H1 (cell line): ENCODE results near the gene LDLRAD1. TPM values are rescaled to one million over a fixed set of nuclear protein-coding genes. Genes with fewer than 3 reads are reported as not detected.

Experiments
- CTCF ChIA-PET: fragments of 300-600 bp; sonication (Branson Sonifier 250); formaldehyde crosslinking; loops from one replicate; lab custom pipeline; 2021; ENCODE audit not compliant: partially characterized antibody; lab: Charles Lee
- POLR2A ChIA-PET: fragments of 300-600 bp; sonication (Branson Sonifier 250); formaldehyde crosslinking; loops from one replicate; lab custom pipeline; 2021; ENCODE audit warnings: inconsistent platforms; ENCODE audit not compliant: partially characterized antibody; lab: Charles Lee
- DNase-seq, 2 experiments: peaks; one replicate each; pipeline versions ENCODE4 v3.0.0 to v3.0.0-alpha.2; 2010 to 2022; ENCODE audit warnings: low spot score in 2 of 2, low read depth in 1 of 2, mixed read lengths in 1 of 2
- FAIRE-seq: peaks from 2 replicates; lab custom pipeline; 2011; peaks lifted over from hg19 to GRCh38; lab: Jason Lieb, UNC
- H2AFZ ChIP-seq: 2 replicates; pipeline ENCODE4 v1.8.1; 2012; ENCODE audit warnings: low read length, inconsistent platforms
- H2AK5ac ChIP-seq: 2 replicates; pipeline ENCODE4 v1.6.1; 2013; ENCODE audit warnings: low read depth, low read length
- H2BK120ac ChIP-seq: replicated peaks from 2 replicates; pipeline ENCODE3; 2013; ENCODE audit warnings: low read depth, low read length, inconsistent platforms
- H2BK12ac ChIP-seq: 2 replicates; pipeline ENCODE4 v1.6.1; 2013; ENCODE audit warnings: low read depth, low read length
- H2BK15ac ChIP-seq: 2 replicates; pipeline ENCODE4 v1.6.1; 2013; ENCODE audit warnings: low read length
- H2BK20ac ChIP-seq: 2 replicates; pipeline ENCODE4 v1.6.1; 2013; ENCODE audit warnings: low read length
- H2BK5ac ChIP-seq: 2 replicates; pipeline ENCODE4 v1.6.1; 2013; ENCODE audit warnings: low read depth, low read length
- H3K14ac ChIP-seq: 2 replicates; pipeline ENCODE4 v1.6.1; 2013; ENCODE audit warnings: inconsistent platforms; ENCODE audit not compliant: insufficient read length
- H3K18ac ChIP-seq: 2 replicates; pipeline ENCODE4 v1.6.1; 2013; ENCODE audit warnings: low read length; ENCODE audit errors: extremely low read depth
- H3K23ac ChIP-seq: 2 replicates; pipeline ENCODE4 v1.6.1; 2013; ENCODE audit warnings: inconsistent platforms; ENCODE audit not compliant: insufficient read length
- H3K23me2 ChIP-seq: 2 replicates; pipeline ENCODE4 v1.6.1; 2013; ENCODE audit warnings: low read depth, low read length
- H3K27ac ChIP-seq: 2 replicates; pipeline ENCODE4 v1.6.1; 2011; ENCODE audit warnings: low read depth, low read length, inconsistent platforms
- H3K27me3 ChIP-seq, 4 experiments: replicated peaks in 1 of 4; 1 replicate in 1 of 4; 2 replicates in 3 of 4; pipeline versions ENCODE4 v1.6.1 to v1.8.1; 2011 to 2013; ENCODE audit warnings: low read length in 3 of 4, mild to moderate bottlenecking in 3 of 4, inconsistent platforms in 2 of 4, mixed read lengths in 2 of 4, moderate library complexity in 1 of 4; ENCODE audit not compliant: control insufficient read depth in 3 of 4, insufficient read depth in 3 of 4; ENCODE audit errors: extremely low read depth in 1 of 4
- H3K36me3 ChIP-seq, 4 experiments: 2 replicates each; pipeline versions ENCODE4 v1.6.1 to v1.8.1; 2011 to 2013; ENCODE audit warnings: mild to moderate bottlenecking in 4 of 4, low read length in 3 of 4, moderate library complexity in 2 of 4, control low read depth in 1 of 4, inconsistent platforms in 1 of 4; ENCODE audit not compliant: insufficient read depth in 4 of 4, control insufficient read depth in 2 of 4
- H3K4ac ChIP-seq: replicated peaks from 2 replicates; pipeline ENCODE3; 2013; ENCODE audit warnings: low read length, low read depth, mixed read lengths, inconsistent platforms; ENCODE audit not compliant: insufficient read length
- H3K4me1 ChIP-seq, 4 experiments: replicated peaks in 1 of 4; 1 replicate in 1 of 4; 2 replicates in 3 of 4; pipeline versions ENCODE4 v1.6.1 to v1.8.1; 2011 to 2013; ENCODE audit warnings: low read length in 3 of 4, inconsistent platforms in 2 of 4, mixed read lengths in 1 of 4; ENCODE audit not compliant: insufficient read depth in 4 of 4, control insufficient read depth in 3 of 4
- H3K4me2 ChIP-seq, 2 experiments: 2 replicates each; pipeline versions ENCODE4 v1.6.1 to v1.8.1; 2011 to 2013; ENCODE audit warnings: low read depth in 2 of 2, low read length in 2 of 2, control low read depth in 1 of 2, inconsistent platforms in 1 of 2, mild to moderate bottlenecking in 1 of 2; ENCODE audit not compliant: insufficient read depth in 1 of 2
- H3K4me3 ChIP-seq, 4 experiments: fragments of 200-600, 300-600 bp in 1 of 4; sonication (generic), shearing (Covaris generic), sonication (Bioruptor Twin) in 1 of 4; 2 replicates each; pipeline versions ENCODE4 v1.5.1 to v1.8.1; 2011 to 2016; ENCODE audit warnings: low read length in 4 of 4, low read depth in 3 of 4, control low read depth in 2 of 4, inconsistent platforms in 2 of 4, mild to moderate bottlenecking in 2 of 4, mixed read lengths in 1 of 4, moderate library complexity in 1 of 4; ENCODE audit not compliant: insufficient read depth in 2 of 4; ENCODE audit errors: extremely low read depth in 1 of 4
- H3K56ac ChIP-seq: replicated peaks from 2 replicates; pipeline ENCODE3; 2013; ENCODE audit warnings: low read depth, mild to moderate bottlenecking, mixed read lengths, low read length, inconsistent platforms; ENCODE audit not compliant: insufficient read length
- H3K79me1 ChIP-seq: 2 replicates; pipeline ENCODE4 v1.6.1; 2013; ENCODE audit warnings: low read depth, low read length, control low read depth
- H3K79me2 ChIP-seq, 2 experiments: 2 replicates each; pipeline versions ENCODE4 v1.6.1 to v1.8.1; 2012 to 2013; ENCODE audit warnings: low read length in 2 of 2, mild to moderate bottlenecking in 2 of 2, inconsistent platforms in 1 of 2; ENCODE audit not compliant: insufficient read depth in 2 of 2, control insufficient read depth in 1 of 2
- H3K9ac ChIP-seq, 4 experiments: replicated peaks in 1 of 4; 1 replicate in 1 of 4; 2 replicates in 3 of 4; pipeline versions ENCODE4 v1.6.1 to v1.8.1; 2011 to 2013; ENCODE audit warnings: low read depth in 3 of 4, low read length in 3 of 4, control low read depth in 2 of 4, mild to moderate bottlenecking in 2 of 4, moderate library complexity in 2 of 4, inconsistent platforms in 1 of 4; ENCODE audit errors: extremely low read depth in 1 of 4
- H3K9me3 ChIP-seq, 2 experiments: 2 replicates each; pipeline versions ENCODE4 v1.6.1 to v1.8.1; 2012 to 2013; ENCODE audit warnings: mild to moderate bottlenecking in 2 of 2, moderate library complexity in 2 of 2, control low read depth in 1 of 2, inconsistent platforms in 1 of 2, low read depth in 1 of 2, low read length in 1 of 2, mixed read lengths in 1 of 2; ENCODE audit not compliant: insufficient read depth in 2 of 2
- H4K20me1 ChIP-seq, 2 experiments: replicated peaks in 1 of 2; 2 replicates each; pipeline versions ENCODE3 to v1.8.1; 2011 to 2013; ENCODE audit warnings: inconsistent platforms in 2 of 2, low read length in 2 of 2, mild to moderate bottlenecking in 1 of 2; ENCODE audit not compliant: insufficient read depth in 2 of 2, control insufficient read depth in 1 of 2
- H4K5ac ChIP-seq: 2 replicates; pipeline ENCODE4 v1.6.1; 2013; ENCODE audit warnings: low read length, low read depth, mixed read lengths, inconsistent platforms; ENCODE audit not compliant: insufficient read length
- H4K8ac ChIP-seq: 2 replicates; pipeline ENCODE4 v1.8.0; 2013; ENCODE audit warnings: mild to moderate bottlenecking, moderate library complexity, low read length, inconsistent platforms; ENCODE audit not compliant: insufficient read depth; ENCODE audit errors: extremely low read depth
- H4K91ac ChIP-seq: replicated peaks from 2 replicates; pipeline ENCODE3; 2013; ENCODE audit warnings: low read length, mixed read lengths, inconsistent platforms; ENCODE audit not compliant: insufficient read length
- CEBPB ChIP-seq: IDR thresholded peaks from 2 replicates; pipeline ENCODE4 v1.6.1; 2012; ENCODE audit warnings: low read depth, low read length
- CHD1 ChIP-seq: IDR thresholded peaks from 2 replicates; pipeline ENCODE4 v1.6.1; 2012; ENCODE audit warnings: low read depth, low read length, improper control_type of control experiment
- CTBP2 ChIP-seq: IDR thresholded peaks from 2 replicates; pipeline ENCODE4 v1.7.0; 2011; ENCODE audit warnings: borderline replicate concordance, mild to moderate bottlenecking, moderate library complexity, mixed read lengths, low read length; ENCODE audit not compliant: insufficient read depth, insufficient read length
- GTF2F1 ChIP-seq: IDR thresholded peaks from 2 replicates; pipeline ENCODE4 v1.6.1; 2012; ENCODE audit warnings: low read depth, low read length, improper control_type of control experiment, borderline replicate concordance
- HDAC2 ChIP-seq, 2 experiments: fragments of 300-600 bp in 1 of 2; sonication (generic) in 1 of 2; IDR thresholded peaks; 2 replicates each; pipeline ENCODE4 v1.6.1; 2011 to 2012; ENCODE audit warnings: low read depth in 2 of 2, low read length in 2 of 2, mild to moderate bottlenecking in 2 of 2, moderate library complexity in 2 of 2, borderline replicate concordance in 1 of 2, inconsistent platforms in 1 of 2
- POLR2A ChIP-seq, 2 experiments: IDR thresholded peaks; 1 replicate in 1 of 2; 2 replicates in 1 of 2; pipeline ENCODE4 v1.6.1; 2011; ENCODE audit warnings: low read depth in 2 of 2, low read length in 2 of 2, mild to moderate bottlenecking in 2 of 2; ENCODE audit errors: control extremely low read depth in 1 of 2
- POLR2AphosphoS5 ChIP-seq: IDR thresholded peaks from 2 replicates; pipeline ENCODE4 v1.6.1; 2011; ENCODE audit warnings: low read depth, low read length
- RNF2 ChIP-seq: fragments of 200-900, 300-1000 bp; sonication (generic); IDR thresholded peaks from 2 replicates; pipeline ENCODE4 v1.7.1; 2016; ENCODE audit warnings: borderline replicate concordance, low read depth, mild to moderate bottlenecking, antibody characterized with exemption, low read length; ENCODE audit not compliant: poor library complexity, severe bottlenecking; ENCODE audit errors: missing control alignments
- SRF ChIP-seq: IDR thresholded peaks from 2 replicates; pipeline ENCODE4 v1.6.1; 2011; ENCODE audit warnings: mild to moderate bottlenecking, low read depth, low read length, moderate library complexity
- SUZ12 ChIP-seq: fragments of 200-600 bp; sonication (generic); IDR thresholded peaks from 2 replicates; pipeline ENCODE4 v1.6.1; 2012; ENCODE audit warnings: mild to moderate bottlenecking, inconsistent platforms, low read length, moderate library complexity, mixed read lengths
- TBP ChIP-seq: IDR thresholded peaks from 2 replicates; pipeline ENCODE4 v1.6.1; 2011; ENCODE audit warnings: low read depth, low read length, improper control_type of control experiment
- TEAD4 ChIP-seq: IDR thresholded peaks from 2 replicates; pipeline ENCODE4 v1.6.1; 2012; ENCODE audit warnings: low read depth, low read length, inconsistent platforms, mixed read lengths
- YY1 ChIP-seq: IDR thresholded peaks from 2 replicates; pipeline ENCODE4 v1.6.1; 2011; ENCODE audit warnings: low read depth, mild to moderate bottlenecking, low read length
- WGBS, 2 experiments: shearing (Covaris generic) in 1 of 2; methylation state at CpG; one replicate each; pipeline versions ENCODE4 v1.1.6 to v1.1.7; 2013 to 2015; ENCODE audit warnings: low lambda C conversion rate in 2 of 2, mixed read lengths in 2 of 2, inconsistent platforms in 1 of 2, low coverage in 1 of 2, missing lambda C conversion rate in 1 of 2; ENCODE audit not compliant: insufficient replicate concordance in 2 of 2, insufficient coverage in 1 of 2, insufficient read length in 1 of 2; ENCODE audit errors: extremely low coverage in 1 of 2, missing lambda C conversion rate in 1 of 2; 5-methylcytosine and 5-hydroxymethylcytosine counted together
- polyA plus RNA-seq, 7 experiments: library from polyadenylated mRNA; depleted of rRNA in 3 of 7; stranded (reverse) in 5 of 7; unstranded in 2 of 7; fragments of >200 nt in 5 of 7; fragments of 200-250 nt in 2 of 7; gene quantifications; 1 replicate in 5 of 7; 2 replicates in 1 of 7; 4 replicates in 1 of 7; pipeline versions ENCODE4 v1.2.1 to v1.2.3, GENCODE V29; 2011 to 2013; ENCODE audit warnings: missing spikeins in 2 of 7, mixed read lengths in 2 of 7
- total RNA-seq: library from RNA; stranded (reverse); fragmentation: NEBNext Ultra II Directional; extraction: Animal tissue kit (Norgen Biotek cat#: 25700); gene quantifications from 2 replicates; pipeline ENCODE4 v1.2.1, GENCODE V29; 2021
- TF ChIP-seq, protein P1 (sequence below): IDR thresholded peaks from 2 replicates; pipeline ENCODE4 v1.6.1; 2011; ENCODE audit warnings: low read length, improper control_type of control experiment

Gene LDLRAD1
- total and polyA plus RNA-seq, 2 of the 8 experiments (the other 6 are each of a cell fraction or from before 2014, with no cell fraction given), result not detected

DNA sequence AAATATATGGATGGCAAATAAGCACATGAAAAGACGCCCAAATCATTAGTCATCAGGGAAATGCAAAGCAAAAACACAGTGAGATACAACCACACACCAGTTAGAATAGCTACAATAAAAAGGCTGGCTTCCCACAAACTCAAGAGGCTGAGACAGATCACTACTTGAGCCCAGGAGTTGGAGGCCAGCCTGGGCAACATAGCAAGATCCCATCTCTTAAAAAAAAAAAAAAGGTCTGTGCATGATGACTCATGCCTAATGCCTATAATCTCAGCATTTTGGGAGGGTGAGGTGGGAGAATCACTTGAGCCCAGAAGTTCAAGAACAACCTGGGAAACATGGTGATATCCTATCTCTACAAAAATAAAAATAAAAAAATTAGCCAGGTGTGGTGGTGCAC is 19.8 kb downstream of the LDLRAD1 start:
- 88% methylated on average over 1 of the region's 1 CpG; no CpG with 5 or more reads in 1 of the 2 experiments for WGBS, 2 experiments
- FAIRE-seq, result no peak
- H2AK5ac ChIP-seq, result no peak overlapping the region
- H3K9ac ChIP-seq, result no peak overlapping the region
- no peak overlapping the region for H2BK120ac ChIP-seq
- no peaks in the 10 kb centered on the region for H3K9me3 ChIP-seq
- H3K18ac ChIP-seq, result no peak overlapping the region
- H3K23ac ChIP-seq, result no peak overlapping the region
- H3K4me1 ChIP-seq, result no peaks in the 10 kb centered on the region
- no peak overlapping the region for H4K8ac ChIP-seq
- no peak overlapping the region for H2BK5ac ChIP-seq
- H2BK15ac ChIP-seq, result no peak overlapping the region
- H4K5ac ChIP-seq, result no peak overlapping the region
- no peak overlapping the region for H2BK12ac ChIP-seq
- H3K79me2 ChIP-seq, result no peaks in the 10 kb centered on the region
- no peak overlapping the region for H3K27ac ChIP-seq
- H3K4me3 ChIP-seq, result no peak overlapping the region
- H3K14ac ChIP-seq, result no peak overlapping the region
- ChIA-PET CTCF (interaction anchor here (0.6 to 1.4 kb wide), 2 partner anchors 18 to 49 kb away, joined by 3 read pairs; no protein-coding TSS in a partner anchor), POLR2A (no interaction called here)
- H4K91ac ChIP-seq, result no peak overlapping the region
- H3K27me3 ChIP-seq, result no peaks in the 10 kb centered on the region
- no peak overlapping the region for H2AFZ ChIP-seq
- no peak overlapping the region for H3K56ac ChIP-seq
- H3K4ac ChIP-seq, result no peak overlapping the region
- H3K36me3 ChIP-seq, result no peaks in the 10 kb centered on the region
- no peaks in the 10 kb centered on the region for H4K20me1 ChIP-seq
- H3K79me1 ChIP-seq, result no peaks in the 10 kb centered on the region
- no peaks in the 10 kb centered on the region for H3K23me2 ChIP-seq
- no peak for DNase-seq
- H3K4me2 ChIP-seq, result no peak overlapping the region
- H2BK20ac ChIP-seq, result no peak overlapping the region
- TF ChIP-seq HDAC2 (IDR thresholded peaks at IDR 0.05; ENCODE audit: borderline replicate concordance in 1 of 2, low read depth in 2 of 2, low read length in 2 of 2) (no peak), TBP (no peak), SUZ12 (no peak), CHD1 (no peak), TEAD4 (no peak), RNF2 (no peak), SRF (no peak), GTF2F1 (no peak), YY1 (no peak), POLR2A (IDR thresholded peaks at IDR 0.05; ENCODE audit: control extremely low read depth in 1 of 2, low read depth in 2 of 2, low read length in 2 of 2) (no peak), POLR2AphosphoS5 (no peak), CTBP2 (no peak), CEBPB (no peak)
- TF ChIP-seq, protein P1, sequence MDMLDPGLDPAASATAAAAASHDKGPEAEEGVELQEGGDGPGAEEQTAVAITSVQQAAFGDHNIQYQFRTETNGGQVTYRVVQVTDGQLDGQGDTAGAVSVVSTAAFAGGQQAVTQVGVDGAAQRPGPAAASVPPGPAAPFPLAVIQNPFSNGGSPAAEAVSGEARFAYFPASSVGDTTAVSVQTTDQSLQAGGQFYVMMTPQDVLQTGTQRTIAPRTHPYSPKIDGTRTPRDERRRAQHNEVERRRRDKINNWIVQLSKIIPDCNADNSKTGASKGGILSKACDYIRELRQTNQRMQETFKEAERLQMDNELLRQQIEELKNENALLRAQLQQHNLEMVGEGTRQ, result no peak
